ENCODE measurements around the gene OTOG.

The OTOG gene

GRCh38 chr11:17588166-17588565, 41.1 kb downstream of the OTOG start:
- H3K4me3 ChIP-seq (ENCODE audit: low read depth, low read length): no peak overlapping the region
- H3K27ac ChIP-seq (ENCODE audit: extremely low read depth, low read depth, low read length): no peak overlapping the region
- H3K36me3 ChIP-seq (ENCODE audit: control insufficient read depth in 2 of 2, insufficient read depth in 1 of 2, low read length in 2 of 2): no peaks in the 10 kb centered on the region
- CTCF ChIA-PET: interaction anchor here (1.0 to 1.8 kb wide), 2 partner anchors 11 to 390 kb away, joined by 3 to 10 read pairs; no protein-coding TSS in a partner anchor
- POLR2A ChIA-PET: no interaction called here
- TF ChIP-seq ZNF214 (tag by site-specific recombination; IDR thresholded peaks at IDR 0.05; ENCODE audit: borderline replicate concordance): no peak
- no peaks in the 10 kb centered on the region for H3K9me3 ChIP-seq (ENCODE audit: control insufficient read depth, insufficient read depth, low read depth, low read length)
- no peaks in the 10 kb centered on the region for H3K4me1 ChIP-seq (ENCODE audit: control insufficient read depth, insufficient read depth, low read length)

GRCh38 chr11:17588721-17589120, 41.7 kb downstream of the OTOG start:
- no peaks in the 10 kb centered on the region for H3K9me3 ChIP-seq (ENCODE audit: control insufficient read depth, insufficient read depth, low read depth, low read length)
- H3K27ac ChIP-seq (ENCODE audit: extremely low read depth, low read depth, low read length): no peak overlapping the region
- H3K4me3 ChIP-seq (ENCODE audit: low read depth, low read length): no peak overlapping the region
- TF ChIP-seq ZNF843 (tag by site-specific recombination; IDR thresholded peaks at IDR 0.05): no peak
- no peak for TF ChIP-seq ZNF114 (tag by site-specific recombination; IDR thresholded peaks at IDR 0.05)
- no peaks in the 10 kb centered on the region for H3K36me3 ChIP-seq (ENCODE audit: control insufficient read depth in 2 of 2, insufficient read depth in 1 of 2, low read length in 2 of 2)
- POLR2A ChIA-PET: no interaction called here
- CTCF ChIA-PET: interaction anchor here (0.8 to 1.8 kb wide), 3 partner anchors 10 to 389 kb away, joined by 3 to 10 read pairs (median 3); no protein-coding TSS in a partner anchor
- no peaks in the 10 kb centered on the region for H3K4me1 ChIP-seq (ENCODE audit: control insufficient read depth, insufficient read depth, low read length)

GRCh38 chr11:17590463-17590862, 43.4 kb downstream of the OTOG start:
- Histone ChIP-seq H3K4me1 (ENCODE audit: control insufficient read depth, insufficient read depth, low read length) (no peaks in the 10 kb centered on the region), H3K36me3 (ENCODE audit: control insufficient read depth in 2 of 2, insufficient read depth in 1 of 2, low read length in 2 of 2) (no peaks in the 10 kb centered on the region), H3K4me3 (ENCODE audit: low read depth, low read length) (no peak overlapping the region), H3K9me3 (ENCODE audit: control insufficient read depth, insufficient read depth, low read depth, low read length) (no peaks in the 10 kb centered on the region), H3K27ac (ENCODE audit: extremely low read depth, low read depth, low read length) (no peak overlapping the region)
- TF ChIP-seq HOXC10 (CRISPR knock-in tag; IDR thresholded peaks at IDR 0.05) (no peak), BCL11B (tag by site-specific recombination; IDR thresholded peaks at IDR 0.05; ENCODE audit: low read depth) (no peak), ZNF658 (tag by site-specific recombination; IDR thresholded peaks at IDR 0.05) (no peak), ZSCAN18 (tag by site-specific recombination; IDR thresholded peaks at IDR 0.05) (no peak), ZNF148 (tag by site-specific recombination; IDR thresholded peaks at IDR 0.05; ENCODE audit: borderline replicate concordance) (no peak), ZNF473 (tag by site-specific recombination; IDR thresholded peaks at IDR 0.05) (no peak), ZNF629 (tag by site-specific recombination; IDR thresholded peaks at IDR 0.05) (no peak), ZNF2 (tag by site-specific recombination; IDR thresholded peaks at IDR 0.05) (no peak), ZNF701 (tag by site-specific recombination; IDR thresholded peaks at IDR 0.05) (no peak), ZNF549 (tag by site-specific recombination; IDR thresholded peaks at IDR 0.05) (no peak), PRDM10 (tag by site-specific recombination; IDR thresholded peaks at IDR 0.05) (no peak), ZNF184 (tag by site-specific recombination; IDR thresholded peaks at IDR 0.05) (no peak), ZFHX2 (tag by site-specific recombination; conservative IDR thresholded peaks at IDR 0.05) (no peak)
- CTCF ChIA-PET: no interaction called here
- POLR2A ChIA-PET: no interaction called here

All from HEK293 (cell line).